Esophagus muscularis mucosa (tissue), 4 donors: ENCODE results near the gene MTPN. TPM values are rescaled to one million over a fixed set of nuclear protein-coding genes. Genes with fewer than 3 reads are reported as not detected.

Source experiments
- DNase-seq: peaks from one replicate; pipeline ENCODE4 v3.0.0-alpha.2; 2017; ENCODE audit errors: extremely low spot score
- H3K27ac ChIP-seq, 4 donors: fragments of 200-600 bp; sonication (generic); replicated peaks in 1 of 4; 1 replicate in 3 of 4; 2 replicates in 1 of 4; pipeline ENCODE4 v1.5.1; 2016 to 2019; ENCODE audit warnings: mild to moderate bottlenecking in 1 of 4
- H3K27me3 ChIP-seq, 4 donors: fragments of 200-600 bp; sonication (generic); one replicate each; pipeline versions ENCODE4 v1.5.1 to v1.6.0; 2016 to 2019
- H3K36me3 ChIP-seq, 4 donors: fragments of 200-600 bp; sonication (generic); one replicate each; pipeline ENCODE4 v1.5.1; 2016 to 2019
- H3K4me1 ChIP-seq, 4 donors: fragments of 200-600 bp; sonication (generic); one replicate each; pipeline ENCODE4 v1.5.1; 2016 to 2019
- H3K4me3 ChIP-seq, 4 donors: fragments of 200-600 bp; sonication (generic); 1 replicate in 2 of 4; 2 replicates in 2 of 4; pipeline ENCODE4 v1.5.1; 2016 to 2019; ENCODE audit warnings: mild to moderate bottlenecking in 4 of 4, moderate library complexity in 1 of 4
- H3K9me3 ChIP-seq, 4 donors: fragments of 200-600 bp; sonication (generic); 1 replicate in 3 of 4; 2 replicates in 1 of 4; pipeline ENCODE4 v1.5.1; 2016 to 2019
- CTCF ChIP-seq, 3 experiments: fragments of 200-600 bp in 2 of 3; fragments of 450-650 bp in 1 of 3; sonication (generic) in 2 of 3; IDR thresholded peaks; one replicate each; pipeline ENCODE4 v1.5.1; 2017 to 2019; ENCODE audit warnings: antibody characterized with exemption in 3 of 3, mild to moderate bottlenecking in 2 of 3, moderate library complexity in 1 of 3
- EP300 ChIP-seq: sonication (generic); formaldehyde crosslinking; IDR thresholded peaks from one replicate; pipeline ENCODE4 v1.6.1; 2017; ENCODE audit warnings: antibody characterized with exemption
- POLR2A ChIP-seq: fragments of 450-650 bp; IDR thresholded peaks from one replicate; pipeline ENCODE4 v1.6.1; 2017; ENCODE audit warnings: antibody characterized with exemption, moderate library complexity, mild to moderate bottlenecking, low read depth
- POLR2AphosphoS5 ChIP-seq, 2 donors: sonication (generic); formaldehyde crosslinking; IDR thresholded peaks; one replicate each; pipeline ENCODE4 v1.6.1; 2017; ENCODE audit warnings: antibody characterized with exemption in 2 of 2
- WGBS: methylation state at CpG from one replicate; pipeline ENCODE4 v1.1.5; 2018; 5-methylcytosine and 5-hydroxymethylcytosine counted together
- intact Hi-C: fragments of 100-400 bp; cut with DNase I; formaldehyde crosslinking; loops from one replicate; pipeline ENCODE4 v1.15.1; 2023
- total RNA-seq, 4 donors: library from RNA; depleted of rRNA; stranded (reverse); fragments of >200 nt; gene quantifications; one replicate each; pipeline versions ENCODE4 v1.1.0 to v1.2.1, GENCODE V29; 2016

MTPN gene
- total RNA-seq, 4 donors from 2014 or later: 68.8 to 74.9 (median 71.5) TPM

GRCh38 chr7:135971366-135971725 is 5.8 kb downstream of the MTPN start:
- no peak overlapping the region for H3K27ac ChIP-seq
- TF ChIP-seq POLR2A (no peak), POLR2AphosphoS5 (IDR thresholded peaks at IDR 0.05) (no peak), EP300 (no peak), CTCF (IDR thresholded peaks at IDR 0.05) (no peak)
- peaks cover 0 to 8% (median 4%) of the 10 kb centered on the region in 4 donors for H3K36me3 ChIP-seq
- intact Hi-C loops: no loop called here
- no peaks in the 10 kb centered on the region for H3K27me3 ChIP-seq
- peaks cover 38 to 42% (median 41%) of the 10 kb centered on the region in 4 donors for H3K4me1 ChIP-seq
- H3K4me3 ChIP-seq: no peak overlapping the region
- DNase-seq: no peak
- H3K9me3 ChIP-seq: no peaks in the 10 kb centered on the region

GRCh38 chr7:135970682-135971365 is 6.3 kb downstream of the MTPN start:
- no peak for TF ChIP-seq CTCF (IDR thresholded peaks at IDR 0.05)
- no peak for TF ChIP-seq POLR2A
- no peak for TF ChIP-seq POLR2AphosphoS5 (IDR thresholded peaks at IDR 0.05)
- TF ChIP-seq EP300: no peak
- H3K4me1 ChIP-seq: peaks cover 36 to 38% (median 37%) of the 10 kb centered on the region in 4 donors

GRCh38 chr7:135970045-135970444 is 7.1 kb downstream of the MTPN start:
- no peak for TF ChIP-seq POLR2AphosphoS5 (IDR thresholded peaks at IDR 0.05)
- no peak for TF ChIP-seq EP300
- no peak for TF ChIP-seq CTCF (IDR thresholded peaks at IDR 0.05)
- no peak overlapping the region for H3K4me3 ChIP-seq
- WGBS: 95% methylated on average over 3 of the region's 3 CpGs
- no peaks in the 10 kb centered on the region for H3K9me3 ChIP-seq
- DNase-seq: no peak
- intact Hi-C loops: no loop called here
- no peak overlapping the region for H3K27ac ChIP-seq
- peaks cover 0 to 8% (median 4%) of the 10 kb centered on the region in 4 donors for H3K36me3 ChIP-seq
- peaks cover 29 to 35% (median 29%) of the 10 kb centered on the region in 4 donors for H3K4me1 ChIP-seq
- no peaks in the 10 kb centered on the region for H3K27me3 ChIP-seq

More at GRCh38 chr7:135970682-135971365, 6.3 kb downstream of the MTPN start:
- DNase-seq: no peak
- Histone ChIP-seq H3K4me3 (no peak overlapping the region), H3K9me3 (no peaks in the 10 kb centered on the region), H3K27ac (no peak overlapping the region), H3K27me3 (no peaks in the 10 kb centered on the region), H3K36me3 (peaks cover 0 to 8% (median 4%) of the 10 kb centered on the region in 4 donors)
- intact Hi-C loops: no loop called here
- WGBS: 72% methylated on average over 1 of the region's 1 CpG

- WGBS: 89% methylated on average over 9 of the region's 9 CpGs
- intact Hi-C loops: no loop called here
- Histone ChIP-seq H3K27ac (no peak overlapping the region), H3K4me1 (peaks cover 10 to 26% (median 13%) of the 10 kb centered on the region in 4 donors), H3K4me3 (no peak overlapping the region), H3K36me3 (peaks cover 0 to 8% (median 2%) of the 10 kb centered on the region in 4 donors), H3K27me3 (no peaks in the 10 kb centered on the region), H3K9me3 (no peaks in the 10 kb centered on the region)
- no peak for TF ChIP-seq EP300
- no peak for TF ChIP-seq POLR2AphosphoS5 (IDR thresholded peaks at IDR 0.05)
- TF ChIP-seq POLR2A: no peak
- no peak for TF ChIP-seq CTCF (IDR thresholded peaks at IDR 0.05)
- DNase-seq: no peak
Observed at GRCh38 chr7:135966341-135967043, 10.7 kb downstream of the MTPN start.
